Measurements from ENCODE around the gene ZC3H7A.

Gene ZC3H7A

DNA sequence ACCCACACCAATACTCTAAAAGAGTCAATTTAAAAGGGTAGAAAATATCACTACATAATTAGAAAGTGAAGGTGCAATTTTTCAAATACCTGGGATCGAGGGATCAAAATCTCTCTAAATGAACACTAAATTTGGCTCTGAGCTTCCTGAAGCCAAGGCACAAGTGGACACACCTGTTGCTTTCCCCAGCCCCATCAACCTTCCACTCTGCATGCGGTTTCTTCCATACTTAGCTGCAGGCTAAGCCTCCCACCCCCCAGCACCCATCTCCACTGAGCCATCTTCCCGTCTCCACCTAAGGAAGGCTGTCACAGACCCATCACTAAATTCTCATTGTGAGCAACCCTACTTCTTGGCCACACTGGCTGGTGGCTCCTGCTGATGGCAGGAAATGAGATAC, 84.9 kb downstream of the ZC3H7A start:
- Histone ChIP-seq H3K27me3 (ENCODE audit: control insufficient read depth in 2 of 2, insufficient read depth in 2 of 2, low read length in 2 of 2) (no peaks in the 10 kb centered on the region), H3K4me1 (ENCODE audit: control insufficient read depth in 2 of 2, insufficient read depth in 2 of 2, low read length in 2 of 2) (no peaks in the 10 kb centered on the region), H3K9me3 (ENCODE audit: control insufficient read depth in 2 of 2, low read length in 2 of 2) (no peaks in the 10 kb centered on the region), H3K36me3 (ENCODE audit: control insufficient read depth in 2 of 2, insufficient read depth in 2 of 2, low read length in 2 of 2) (peaks cover 29 to 38% of the 10 kb centered on the region in 2 donors), H3K27ac (ENCODE audit: low read depth in 2 of 2, low read length in 2 of 2) (no peak overlapping the region), H3K9ac (ENCODE audit: low read depth in 1 of 2, low read length in 2 of 2) (no peak overlapping the region), H3K4me3 (ENCODE audit: low read length in 2 of 2) (no peak overlapping the region)

DNA sequence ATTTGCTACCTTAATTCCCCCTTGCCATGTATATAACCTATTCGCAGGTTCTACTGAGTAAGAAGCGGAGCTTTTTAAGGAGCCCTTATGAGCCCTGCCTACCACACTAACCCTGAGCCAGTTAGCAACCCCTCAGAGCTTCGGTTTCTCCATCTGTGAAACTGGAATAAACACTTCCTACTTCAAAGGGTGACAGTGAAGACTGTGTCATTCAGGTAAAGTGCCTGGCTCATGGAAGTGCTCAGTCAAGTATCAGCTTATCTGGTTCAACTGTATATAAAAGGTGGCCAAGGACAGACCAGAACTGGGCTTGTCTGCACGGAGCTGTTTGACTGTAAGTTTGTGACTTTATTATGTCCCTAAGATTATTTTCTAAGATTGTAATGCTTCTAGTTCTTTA, 85.4 kb downstream of the ZC3H7A start:
- no peak overlapping the region for H3K9ac ChIP-seq (ENCODE audit: low read depth in 1 of 2, low read length in 2 of 2)
- H3K27me3 ChIP-seq (ENCODE audit: control insufficient read depth in 2 of 2, insufficient read depth in 2 of 2, low read length in 2 of 2) = no peaks in the 10 kb centered on the region
- H3K27ac ChIP-seq (ENCODE audit: low read depth in 2 of 2, low read length in 2 of 2) = no peak overlapping the region
- H3K36me3 ChIP-seq (ENCODE audit: control insufficient read depth in 2 of 2, insufficient read depth in 2 of 2, low read length in 2 of 2) = peaks cover 29 to 38% of the 10 kb centered on the region in 2 donors
- H3K9me3 ChIP-seq (ENCODE audit: control insufficient read depth in 2 of 2, low read length in 2 of 2) = no peaks in the 10 kb centered on the region
- no peaks in the 10 kb centered on the region for H3K4me1 ChIP-seq (ENCODE audit: control insufficient read depth in 2 of 2, insufficient read depth in 2 of 2, low read length in 2 of 2)
- H3K4me3 ChIP-seq (ENCODE audit: low read length in 2 of 2) = no peak overlapping the region

DNA sequence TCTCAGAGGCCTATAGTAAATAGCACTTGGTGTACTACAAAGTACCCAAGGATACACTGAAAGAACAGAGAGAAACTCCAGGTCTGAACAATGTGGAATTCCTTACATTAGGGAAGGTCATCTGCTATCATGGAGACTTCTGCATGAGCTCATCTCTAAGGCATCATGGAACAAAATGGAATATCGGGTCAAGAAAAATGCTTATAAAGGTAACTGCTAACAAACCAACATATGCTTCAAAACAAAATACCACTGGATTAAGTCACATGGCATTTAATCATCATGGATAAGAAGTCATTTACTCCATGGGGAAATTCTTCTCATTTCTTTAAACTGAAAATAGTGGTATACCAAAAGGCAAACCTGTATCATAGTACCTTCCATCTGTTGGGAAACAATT, 88.6 kb downstream of the ZC3H7A start:
- H3K27ac ChIP-seq (ENCODE audit: low read depth in 2 of 2, low read length in 2 of 2) = no peak overlapping the region
- H3K27me3 ChIP-seq (ENCODE audit: control insufficient read depth in 2 of 2, insufficient read depth in 2 of 2, low read length in 2 of 2) = no peaks in the 10 kb centered on the region
- peaks cover 36% of the 10 kb centered on the region in 2 donors for H3K36me3 ChIP-seq (ENCODE audit: control insufficient read depth in 2 of 2, insufficient read depth in 2 of 2, low read length in 2 of 2)
- no peaks in the 10 kb centered on the region for H3K4me1 ChIP-seq (ENCODE audit: control insufficient read depth in 2 of 2, insufficient read depth in 2 of 2, low read length in 2 of 2)
- H3K9ac ChIP-seq (ENCODE audit: low read depth in 1 of 2, low read length in 2 of 2) = no peak overlapping the region
- no peaks in the 10 kb centered on the region for H3K9me3 ChIP-seq (ENCODE audit: control insufficient read depth in 2 of 2, low read length in 2 of 2)
- H3K4me3 ChIP-seq (ENCODE audit: low read length in 2 of 2) = no peak overlapping the region

DNA sequence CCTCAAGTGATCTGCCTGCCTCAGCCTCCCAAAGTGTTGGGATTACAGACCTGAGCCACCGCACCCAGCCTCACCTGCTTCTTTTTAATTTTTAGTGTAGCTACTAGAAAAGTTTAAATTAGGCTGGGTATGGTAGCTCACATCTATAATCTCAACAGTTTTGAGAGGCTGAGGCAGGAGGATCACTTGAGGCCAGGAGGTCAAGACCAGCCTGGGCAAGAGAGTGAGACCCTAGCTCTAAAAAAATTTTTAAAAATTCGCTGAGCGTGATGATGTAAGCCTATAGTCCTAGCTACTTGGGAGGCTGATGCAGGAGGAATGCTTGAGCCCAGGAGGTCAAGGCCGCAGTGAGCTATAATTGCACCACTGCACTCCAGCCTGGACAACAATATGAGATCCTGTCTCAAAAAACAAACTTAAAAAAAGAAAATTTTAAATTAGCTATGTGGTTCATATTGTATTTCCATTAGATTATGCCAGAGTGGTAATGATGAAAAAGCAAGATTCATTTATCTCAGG, 89.3 kb downstream of the ZC3H7A start:
- Histone ChIP-seq H3K4me3 (ENCODE audit: low read length in 2 of 2) (no peak overlapping the region), H3K36me3 (ENCODE audit: control insufficient read depth in 2 of 2, insufficient read depth in 2 of 2, low read length in 2 of 2) (peaks cover 36 to 39% of the 10 kb centered on the region in 2 donors), H3K4me1 (ENCODE audit: control insufficient read depth in 2 of 2, insufficient read depth in 2 of 2, low read length in 2 of 2) (no peaks in the 10 kb centered on the region), H3K9me3 (ENCODE audit: control insufficient read depth in 2 of 2, low read length in 2 of 2) (no peaks in the 10 kb centered on the region), H3K27ac (ENCODE audit: low read depth in 2 of 2, low read length in 2 of 2) (no peak overlapping the region), H3K9ac (ENCODE audit: low read depth in 1 of 2, low read length in 2 of 2) (no peak overlapping the region), H3K27me3 (ENCODE audit: control insufficient read depth in 2 of 2, insufficient read depth in 2 of 2, low read length in 2 of 2) (no peaks in the 10 kb centered on the region)

DNA sequence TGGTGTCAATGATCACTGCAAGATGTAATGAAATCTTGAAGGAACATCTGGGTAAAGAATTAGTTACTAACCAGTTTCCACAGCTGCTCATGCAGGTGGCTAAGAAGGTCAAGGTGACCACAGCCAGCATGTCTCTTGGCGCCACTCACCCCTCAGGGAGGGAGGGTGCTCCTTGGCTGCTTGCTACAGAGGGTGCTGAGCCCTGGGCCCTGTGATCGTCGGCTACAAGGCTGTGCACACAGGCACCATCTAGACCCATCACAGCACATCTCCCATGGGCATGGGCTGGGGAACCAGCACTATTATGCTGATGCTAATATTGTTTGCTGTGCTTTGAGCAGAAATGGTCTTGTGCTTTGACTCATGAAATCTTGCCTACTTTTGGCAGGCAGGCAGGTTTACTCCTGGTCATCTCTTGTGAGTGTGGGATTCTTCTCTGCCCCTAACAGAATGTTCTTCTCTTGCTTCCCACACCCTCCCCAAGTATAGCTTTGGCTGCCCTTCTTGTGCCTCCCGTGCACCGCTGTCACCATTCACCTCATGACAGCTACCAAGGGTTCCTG, 90.8 kb downstream of the ZC3H7A start:
- no peaks in the 10 kb centered on the region for H3K27me3 ChIP-seq (ENCODE audit: control insufficient read depth in 2 of 2, insufficient read depth in 2 of 2, low read length in 2 of 2)
- no peaks in the 10 kb centered on the region for H3K9me3 ChIP-seq (ENCODE audit: control insufficient read depth in 2 of 2, low read length in 2 of 2)
- no peak overlapping the region for H3K4me3 ChIP-seq (ENCODE audit: low read length in 2 of 2)
- H3K36me3 ChIP-seq (ENCODE audit: control insufficient read depth in 2 of 2, insufficient read depth in 2 of 2, low read length in 2 of 2) = peaks cover 27 to 35% of the 10 kb centered on the region in 2 donors
- no peak overlapping the region for H3K9ac ChIP-seq (ENCODE audit: low read depth in 1 of 2, low read length in 2 of 2)
- no peaks in the 10 kb centered on the region for H3K4me1 ChIP-seq (ENCODE audit: control insufficient read depth in 2 of 2, insufficient read depth in 2 of 2, low read length in 2 of 2)
- H3K27ac ChIP-seq (ENCODE audit: low read depth in 2 of 2, low read length in 2 of 2) = no peak overlapping the region

DNA sequence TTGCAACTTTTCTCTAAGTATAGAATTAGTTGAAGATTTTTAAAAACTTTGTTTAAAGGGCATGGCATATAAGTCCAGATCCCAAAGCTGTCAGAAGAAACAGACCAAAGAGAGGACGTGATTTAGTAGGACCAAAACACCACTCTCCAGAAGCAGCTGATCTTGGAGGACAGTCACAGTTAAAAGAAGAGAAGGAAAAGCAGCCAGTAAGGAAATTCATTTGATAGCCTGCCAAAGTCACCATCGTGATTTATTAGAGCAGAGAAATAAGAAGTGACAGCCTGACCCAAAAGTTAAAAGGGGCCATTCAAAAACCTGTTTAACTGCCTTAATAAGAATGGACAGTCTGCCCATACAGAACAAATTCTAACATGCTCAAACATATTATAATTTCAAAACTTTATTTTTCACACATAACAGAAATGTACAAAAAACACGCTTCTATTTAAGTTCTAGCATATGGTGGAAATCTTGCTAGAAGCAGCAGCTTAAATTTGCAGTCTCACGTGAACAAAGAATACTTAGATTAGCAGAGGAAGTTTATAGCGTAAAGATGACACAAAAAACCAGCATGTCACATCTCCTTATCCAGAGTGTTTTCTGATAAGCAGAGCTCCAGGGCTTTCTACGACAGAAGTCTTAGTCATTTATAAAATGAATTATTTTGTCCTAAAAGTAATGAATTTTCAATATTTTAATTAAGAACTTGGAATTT, 91.6 kb downstream of the ZC3H7A start:
- H3K36me3 ChIP-seq (ENCODE audit: control insufficient read depth in 2 of 2, insufficient read depth in 2 of 2, low read length in 2 of 2) = peaks cover 20 to 34% of the 10 kb centered on the region in 2 donors

More for the DNA sequence above, 91.6 kb downstream of the ZC3H7A start:
- no peaks in the 10 kb centered on the region for H3K9me3 ChIP-seq (ENCODE audit: control insufficient read depth in 2 of 2, low read length in 2 of 2)
- no peak overlapping the region for H3K4me3 ChIP-seq (ENCODE audit: low read length in 2 of 2)
- no peaks in the 10 kb centered on the region for H3K27me3 ChIP-seq (ENCODE audit: control insufficient read depth in 2 of 2, insufficient read depth in 2 of 2, low read length in 2 of 2)
- H3K4me1 ChIP-seq (ENCODE audit: control insufficient read depth in 2 of 2, insufficient read depth in 2 of 2, low read length in 2 of 2) = no peaks in the 10 kb centered on the region
- H3K27ac ChIP-seq (ENCODE audit: low read depth in 2 of 2, low read length in 2 of 2) = no peak overlapping the region
- H3K9ac ChIP-seq (ENCODE audit: low read depth in 1 of 2, low read length in 2 of 2) = no peak overlapping the region

Measured in mucosa of rectum (tissue), 2 donors.